Measurements from ENCODE around the gene CYTH2. TPM values are rescaled to one million over a fixed set of nuclear protein-coding genes. Genes with fewer than 3 reads are reported as not detected.

CYTH2 gene
- total RNA-seq, 1 experiment from 2014 or later, result 103 TPM

DNA sequence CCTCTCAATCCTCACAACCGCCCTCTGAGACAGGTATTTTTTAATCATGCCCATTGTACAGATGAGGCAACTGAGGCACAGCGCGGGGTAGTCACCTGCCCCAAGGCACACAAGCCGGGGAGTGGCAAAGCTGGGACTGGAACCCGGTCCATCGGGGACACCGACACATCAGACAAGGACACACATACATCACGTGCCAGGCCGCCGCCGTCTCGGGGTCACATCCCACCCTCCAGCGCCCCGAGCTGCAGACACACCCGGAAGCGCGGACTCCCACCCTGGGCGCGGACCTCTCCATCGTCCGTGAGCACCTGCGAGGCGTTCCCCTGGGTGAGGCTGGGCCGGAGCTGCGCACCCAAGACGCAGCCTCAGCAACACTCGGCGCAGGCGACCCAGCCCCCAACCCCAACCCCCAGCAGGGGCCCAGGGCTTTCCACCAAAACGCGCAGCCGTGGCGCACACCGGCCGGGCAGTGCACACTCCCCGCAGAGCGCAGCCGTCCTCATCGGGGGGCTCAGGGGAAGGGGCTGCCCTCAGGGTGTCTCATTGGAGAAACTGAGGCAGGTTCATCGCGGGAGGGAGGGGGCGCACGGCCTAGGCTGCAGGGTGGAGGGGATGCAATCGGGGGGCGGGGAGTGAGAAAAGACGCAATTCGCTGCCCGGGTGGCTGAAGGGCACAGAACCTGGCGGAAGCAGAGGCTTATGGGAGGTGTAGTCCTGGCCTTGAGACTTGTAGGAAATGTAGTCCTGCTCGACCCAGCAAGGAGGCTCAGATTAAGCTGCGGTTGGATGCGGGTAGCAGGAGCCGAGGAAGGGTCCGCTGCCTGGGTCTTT is 44.3 kb downstream of the CYTH2 start:
- H3K27ac Mint-ChIP-seq, result peak overlapping the region in 1 of 3 experiments; percentile 76; a peak in 2 of 7 replicates
- no peak overlapping the region for H3K56ac ChIP-seq (ENCODE audit: insufficient read length, low read depth, low read length)
- H3K4ac ChIP-seq (ENCODE audit: low read depth, low read length), result no peak overlapping the region
- peaks cover 2% of the 10 kb centered on the region; the same call in 1 of the 2 replicates for H3K27me3 ChIP-seq (ENCODE audit: insufficient read depth, low read length)
- no peak overlapping the region for H2BK120ac ChIP-seq (ENCODE audit: low read depth, low read length, poor library complexity, severe bottlenecking)
- WGBS (ENCODE audit: extremely low coverage, insufficient read length, low lambda C conversion rate), result no CpG with 5 or more reads among the region's 54 CpGs
- H3T11ph ChIP-seq (ENCODE audit: low read length), result no peak overlapping the region
- no peaks in the 10 kb centered on the region for H4K20me1 ChIP-seq (ENCODE audit: control insufficient read depth, insufficient read depth, insufficient read length)
- no peak overlapping the region for H4K91ac ChIP-seq (ENCODE audit: insufficient read length, low read depth, low read length)
- H3K9ac ChIP-seq (ENCODE audit: extremely low read depth, insufficient read length, low read length), result no peak overlapping the region
- DNase-seq, result peak; percentile 94
- no peaks in the 10 kb centered on the region for H3K9me3 Mint-ChIP-seq
- H3K4me1 Mint-ChIP-seq, result peaks cover 20 to 38% of the 10 kb centered on the region in 2 experiments
- H3K79me1 ChIP-seq (ENCODE audit: insufficient read depth, low read depth, low read length, poor library complexity, severe bottlenecking), result no peaks in the 10 kb centered on the region
- peaks cover 12% of the 10 kb centered on the region for H3K23me2 ChIP-seq (ENCODE audit: insufficient read length, low read depth, low read length, poor library complexity, severe bottlenecking)
- H2BK5ac ChIP-seq (ENCODE audit: insufficient read length, low read length), result no peak overlapping the region
- peak overlapping the region; percentile 31 for H3K4me2 ChIP-seq (ENCODE audit: insufficient read depth, insufficient read length, low read length)
- H3K14ac ChIP-seq (ENCODE audit: insufficient read depth, low read length), result 0 out of 2 replicates have a peak overlapping the region, but pooled peaks have one; percentile 52
- H2AFZ ChIP-seq (ENCODE audit: low read length), result no peak overlapping the region
- H4K5ac ChIP-seq (ENCODE audit: insufficient read length, low read depth, low read length), result no peak overlapping the region
- H3K23ac ChIP-seq (ENCODE audit: insufficient read length, low read depth, low read length), result no peak overlapping the region
- no peak for TF ChIP-seq CTCF (conservative IDR thresholded peaks at IDR 0.05)
- H3K27me3 Mint-ChIP-seq (ENCODE audit: low read depth), result peaks cover 9% of the 10 kb centered on the region
- H2BK20ac ChIP-seq (ENCODE audit: low read depth, low read length, poor library complexity, severe bottlenecking), result no peak overlapping the region
- peak overlapping the region; percentile 21 for H3K18ac ChIP-seq (ENCODE audit: insufficient read length, low read depth, low read length)
- H3K79me2 ChIP-seq (ENCODE audit: insufficient read depth, low read length), result no peaks in the 10 kb centered on the region
- no peak overlapping the region for H3K4me3 Mint-ChIP-seq
- no peak overlapping the region for H2BK12ac ChIP-seq (ENCODE audit: insufficient read length, low read depth, low read length)
- H2BK15ac ChIP-seq (ENCODE audit: low read depth, low read length), result no peak overlapping the region
- no peaks in the 10 kb centered on the region for H3K36me3 Mint-ChIP-seq (ENCODE audit: insufficient read depth in 1 of 3, low read depth in 3 of 3)
- H3K4me1 ChIP-seq (ENCODE audit: insufficient read depth, low read length), result no peaks in the 10 kb centered on the region; the same call in 1 of the 2 replicates
- H3K9me3 ChIP-seq (ENCODE audit: control insufficient read depth, low read depth, low read length), result no peaks in the 10 kb centered on the region
- H2AK5ac ChIP-seq (ENCODE audit: insufficient read length, low read length), result no peak overlapping the region
- no peak overlapping the region for H3K27ac ChIP-seq (ENCODE audit: insufficient read length, low read depth, low read length)
- H4K8ac ChIP-seq (replicated peaks; ENCODE audit: insufficient read length, low read depth, low read length), result no peak overlapping the region
